Activated T-cell treated with anti-CD3 and anti-CD28 coated beads, Interleukin-2, amount 50 U/mL, for 72 hours (primary cell): Measurements from ENCODE around the gene ATP9A. TPM values are rescaled to one million over a fixed set of nuclear protein-coding genes. Genes with fewer than 3 reads are reported as not detected.
"Not testable (repeated sequence)": the region's sequence is repeated elsewhere in the genome, so short reads cannot be mapped to it uniquely, and the experiment has no call there.

Experiments
- ATAC-seq, 2 donors: fragments of 150-1000 bp; cut with Tn5 transposase; replicated peaks in 1 of 2; 2 replicates each; pipeline ENCODE4 v1.10.0; 2021; ENCODE audit warnings: moderate library complexity in 2 of 2, mild to moderate bottlenecking in 1 of 2
- DNase-seq, 2 donors: peaks; one replicate each; pipeline ENCODE4 v3.0.0; 2021 to 2022; ENCODE audit warnings: mixed read lengths in 1 of 2
- H3K27ac Mint-ChIP-seq: one replicate; pipeline ENCODE4 v1.8.0; 2022; ENCODE audit warnings: mild to moderate bottlenecking, moderate library complexity, mixed read lengths
- H3K27me3 Mint-ChIP-seq: one replicate; pipeline ENCODE4 v1.8.0; 2022; ENCODE audit warnings: low read depth, mixed read lengths
- H3K36me3 Mint-ChIP-seq, 2 donors: one replicate each; pipeline ENCODE4 v1.8.0; 2022; ENCODE audit warnings: mixed read lengths in 2 of 2, mild to moderate bottlenecking in 1 of 2; ENCODE audit not compliant: insufficient read depth in 2 of 2
- H3K4me1 Mint-ChIP-seq: one replicate; pipeline ENCODE4 v1.8.0; 2022; ENCODE audit warnings: low read depth, mixed read lengths
- H3K4me3 Mint-ChIP-seq, 2 donors: one replicate each; pipeline ENCODE4 v1.8.0; 2022; ENCODE audit warnings: mild to moderate bottlenecking in 2 of 2, mixed read lengths in 2 of 2, moderate library complexity in 2 of 2
- H3K9me3 Mint-ChIP-seq, 2 donors: one replicate each; pipeline ENCODE4 v1.8.0; 2022; ENCODE audit warnings: mixed read lengths in 2 of 2
- total RNA-seq, 2 donors: library from RNA; stranded (reverse); gene quantifications; one replicate each; pipeline ENCODE4 v1.2.3, GENCODE V29; 2022

Gene ATP9A
- total RNA-seq, 2 donors from 2014 or later = 1.3 to 3.8 TPM

GRCh38 chr20:51678026-51678697, 90.0 kb downstream of the ATP9A start:
- no peaks in the 10 kb centered on the region for H3K36me3 Mint-ChIP-seq

GRCh38 chr20:51668947-51669346, 99.2 kb downstream of the ATP9A start:
- Mint-ChIP-seq H3K27ac (no peak overlapping the region), H3K36me3 (peaks cover 0 to 2% of the 10 kb centered on the region in 2 donors), H3K9me3 (no peaks in the 10 kb centered on the region), H3K27me3 (peaks cover 30% of the 10 kb centered on the region), H3K4me1 (peaks cover 7% of the 10 kb centered on the region), H3K4me3 (no peak overlapping the region)
- no peak for DNase-seq
- ATAC-seq = no peak

More at GRCh38 chr20:51678026-51678697, 90.0 kb downstream of the ATP9A start:
- no peaks in the 10 kb centered on the region for H3K4me1 Mint-ChIP-seq
- no peak overlapping the region for H3K4me3 Mint-ChIP-seq
- H3K9me3 Mint-ChIP-seq = no peaks in the 10 kb centered on the region
- H3K27me3 Mint-ChIP-seq = peaks cover 14% of the 10 kb centered on the region
- DNase-seq = no peak
- no peak for ATAC-seq
- H3K27ac Mint-ChIP-seq = no peak overlapping the region

DNA sequence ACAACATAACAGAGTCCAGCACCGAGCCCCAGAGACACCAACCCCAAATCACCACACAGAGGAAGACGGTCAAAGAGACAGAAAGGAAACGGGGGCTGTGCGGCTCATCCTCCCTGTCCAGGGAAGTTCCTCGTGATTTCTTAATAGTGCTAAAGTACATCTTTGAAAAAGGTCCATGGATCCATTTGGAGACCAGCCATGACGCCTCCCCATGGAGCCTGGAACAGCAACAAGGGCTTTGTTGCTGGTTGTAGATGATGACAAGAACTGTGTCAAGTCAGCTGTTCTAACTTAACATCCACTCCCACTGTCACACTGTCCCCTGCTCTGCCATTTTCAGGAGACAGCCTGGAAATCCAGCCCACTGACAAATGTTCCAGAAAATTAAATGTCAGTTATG, 99.7 kb downstream of the ATP9A start:
- Mint-ChIP-seq H3K4me1 (peaks cover 7% of the 10 kb centered on the region), H3K27me3 (peaks cover 30% of the 10 kb centered on the region), H3K36me3 (peaks cover 0 to 2% of the 10 kb centered on the region in 2 donors), H3K4me3 (no peak overlapping the region), H3K9me3 (no peaks in the 10 kb centered on the region), H3K27ac (no peak overlapping the region)
- DNase-seq (no peak), ATAC-seq (no peak)

DNA sequence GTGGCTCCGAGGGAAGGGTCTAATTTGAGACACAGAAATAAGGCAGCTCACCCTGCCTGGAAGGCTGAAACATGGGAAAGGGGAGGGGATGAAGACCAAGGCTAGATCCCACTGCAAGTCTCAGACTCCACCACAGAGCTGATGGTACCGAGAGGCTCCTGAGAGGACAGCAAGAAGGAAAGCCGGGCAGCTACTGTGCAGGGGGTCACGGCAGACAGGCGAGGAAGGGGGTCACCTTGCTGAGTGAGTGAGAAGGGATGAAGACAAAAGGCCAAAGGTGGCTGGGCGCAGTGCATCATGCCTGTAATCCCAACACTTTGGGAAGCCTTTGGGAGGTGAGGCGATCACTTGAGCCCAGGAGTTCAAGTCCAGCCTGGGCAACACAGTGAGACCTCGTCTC, 100.7 kb downstream of the ATP9A start:
- H3K36me3 Mint-ChIP-seq = peaks cover 0 to 2% of the 10 kb centered on the region in 2 donors
- no peak for ATAC-seq
- H3K4me1 Mint-ChIP-seq = peaks cover 7% of the 10 kb centered on the region
- no peak for DNase-seq
- H3K9me3 Mint-ChIP-seq = no peaks in the 10 kb centered on the region
- H3K27me3 Mint-ChIP-seq = peaks cover 30% of the 10 kb centered on the region
- no peak overlapping the region for H3K4me3 Mint-ChIP-seq
- H3K27ac Mint-ChIP-seq = no peak overlapping the region

DNA sequence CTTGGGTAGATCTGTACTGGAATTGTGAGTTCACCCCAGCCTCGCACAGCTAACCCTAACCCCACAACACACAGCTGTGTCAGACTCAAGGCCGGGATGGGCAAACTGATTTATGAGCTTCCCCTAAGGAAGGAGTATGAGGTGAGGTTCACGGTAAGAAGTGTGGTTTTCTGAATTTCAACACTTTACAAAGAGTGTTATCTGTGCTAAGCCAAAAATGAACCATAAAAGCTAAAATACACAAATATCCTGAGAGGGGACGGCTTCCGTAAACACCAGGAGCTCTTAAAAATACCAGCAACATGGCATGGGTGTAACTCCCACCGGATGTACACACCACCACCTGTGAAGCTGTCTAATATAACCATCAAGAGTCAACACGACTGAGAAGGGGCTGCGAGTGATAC, 101.2 kb downstream of the ATP9A start:
- no peaks in the 10 kb centered on the region for H3K9me3 Mint-ChIP-seq
- peaks cover 35% of the 10 kb centered on the region for H3K27me3 Mint-ChIP-seq
- H3K36me3 Mint-ChIP-seq = peaks cover 0 to 2% of the 10 kb centered on the region in 2 donors
- ATAC-seq = no peak
- DNase-seq = no peak
- H3K4me3 Mint-ChIP-seq = no peak overlapping the region
- H3K4me1 Mint-ChIP-seq = peaks cover 11% of the 10 kb centered on the region
- H3K27ac Mint-ChIP-seq = no peak overlapping the region

GRCh38 chr20:51666126-51666525, 102.1 kb downstream of the ATP9A start:
- H3K27ac Mint-ChIP-seq = no peak overlapping the region
- H3K27me3 Mint-ChIP-seq = peaks cover 32% of the 10 kb centered on the region
- peaks cover 0 to 2% of the 10 kb centered on the region in 2 donors for H3K36me3 Mint-ChIP-seq
- DNase-seq (no peak), ATAC-seq (no peak)
- peaks cover 20% of the 10 kb centered on the region for H3K4me1 Mint-ChIP-seq
- no peaks in the 10 kb centered on the region for H3K9me3 Mint-ChIP-seq
- H3K4me3 Mint-ChIP-seq = no peak overlapping the region

DNA sequence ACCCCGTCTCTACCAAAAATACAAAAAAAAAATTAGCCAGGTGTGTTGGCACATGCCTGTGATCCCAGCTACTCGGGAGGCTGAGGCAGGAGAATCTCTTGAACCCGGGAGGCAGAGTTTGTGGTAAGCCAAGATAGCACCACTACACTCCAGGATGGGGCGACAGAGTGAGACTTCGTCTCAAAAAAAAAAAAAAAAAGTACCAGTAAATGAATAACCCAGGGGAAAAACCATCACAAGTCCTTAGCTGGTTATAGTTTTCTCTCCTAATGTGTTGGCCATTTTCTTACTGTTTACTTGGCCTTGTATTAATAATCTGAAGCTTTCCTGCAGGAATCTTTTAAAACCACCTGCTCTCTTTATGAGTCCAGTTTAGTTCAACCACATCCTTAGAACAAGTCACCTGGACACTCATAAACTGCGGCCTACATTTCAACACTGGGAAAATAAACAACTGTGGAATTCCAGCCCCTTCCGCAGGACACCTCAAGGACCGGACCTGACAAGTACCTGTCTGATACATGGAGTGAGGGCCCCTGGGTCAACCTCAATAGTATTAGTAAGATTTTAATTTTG, 102.6 kb downstream of the ATP9A start:
- ATAC-seq = no peak
- no peak overlapping the region for H3K27ac Mint-ChIP-seq
- no peak for DNase-seq
- H3K4me1 Mint-ChIP-seq = peaks cover 24% of the 10 kb centered on the region
- H3K4me3 Mint-ChIP-seq = no peak overlapping the region
- peaks cover 27% of the 10 kb centered on the region for H3K27me3 Mint-ChIP-seq
- H3K36me3 Mint-ChIP-seq = peaks cover 0 to 2% of the 10 kb centered on the region in 2 donors
- H3K9me3 Mint-ChIP-seq = no peaks in the 10 kb centered on the region

DNA sequence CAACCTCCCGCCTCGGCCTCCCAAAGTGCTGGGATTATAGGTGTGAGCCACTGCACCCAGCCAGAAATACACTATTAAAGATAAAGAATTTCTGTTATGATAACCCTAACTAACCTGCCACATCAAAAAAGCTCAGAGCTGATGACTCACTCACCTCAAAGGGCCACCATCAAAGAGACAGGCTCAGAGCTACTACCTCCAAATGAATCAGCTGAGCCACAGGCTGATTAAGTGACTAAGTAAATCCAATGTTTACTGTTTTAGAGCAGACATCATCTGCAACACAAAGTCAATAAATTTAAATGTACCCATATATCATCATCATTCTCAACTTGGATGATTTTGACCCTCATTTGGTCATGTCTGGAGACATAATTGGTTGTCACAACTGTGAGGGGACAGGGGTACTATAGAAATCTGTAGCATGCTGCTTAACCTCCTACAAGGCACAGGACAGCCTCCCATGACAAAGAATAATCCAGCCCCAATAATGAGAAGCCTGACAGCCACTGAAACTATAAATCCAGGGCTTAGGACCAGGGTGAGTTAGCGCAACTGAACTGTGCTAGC, 106.5 kb downstream of the ATP9A start:
- DNase-seq (peak; percentile 53 to 70), ATAC-seq (peak; percentile 96)
- H3K27me3 Mint-ChIP-seq = peaks cover 8% of the 10 kb centered on the region
- peak overlapping the region; percentile 12 for H3K27ac Mint-ChIP-seq
- no peaks in the 10 kb centered on the region for H3K36me3 Mint-ChIP-seq
- H3K4me3 Mint-ChIP-seq = peak overlapping the region in 1 of 2 donors; percentile 43
- H3K9me3 Mint-ChIP-seq = no peaks in the 10 kb centered on the region
- peaks cover 24% of the 10 kb centered on the region for H3K4me1 Mint-ChIP-seq

- DNase-seq = peak; percentile 9 to 23
- H3K27ac Mint-ChIP-seq = peak overlapping the region; percentile 12
- H3K4me1 Mint-ChIP-seq = peaks cover 22% of the 10 kb centered on the region
- no peaks in the 10 kb centered on the region for H3K9me3 Mint-ChIP-seq
- H3K36me3 Mint-ChIP-seq = no peaks in the 10 kb centered on the region
- H3K27me3 Mint-ChIP-seq = peaks cover 5% of the 10 kb centered on the region
- peak; percentile 27 to 41 for ATAC-seq
- peak overlapping the region in 1 of 2 donors; percentile 43 for H3K4me3 Mint-ChIP-seq
Observed at GRCh38 chr20:51660672-51661608, 107.2 kb downstream of the ATP9A start.

- H3K27ac Mint-ChIP-seq = no peak overlapping the region
- H3K27me3 Mint-ChIP-seq = peaks cover 5% of the 10 kb centered on the region
- H3K9me3 Mint-ChIP-seq = no peaks in the 10 kb centered on the region
- H3K4me1 Mint-ChIP-seq = peaks cover 22% of the 10 kb centered on the region
- DNase-seq = no peak
- no peak overlapping the region for H3K4me3 Mint-ChIP-seq
- no peaks in the 10 kb centered on the region for H3K36me3 Mint-ChIP-seq
- no peak for ATAC-seq
Observed at GRCh38 chr20:51659491-51660050, 108.6 kb downstream of the ATP9A start.

GRCh38 chr20:51656726-51657260, 111.4 kb downstream of the ATP9A start:
- DNase-seq (no peak), ATAC-seq (no peak)
- no peaks in the 10 kb centered on the region for H3K27me3 Mint-ChIP-seq
- H3K4me1 Mint-ChIP-seq = peaks cover 17% of the 10 kb centered on the region
- H3K4me3 Mint-ChIP-seq = no peak overlapping the region
- H3K9me3 Mint-ChIP-seq = no peaks in the 10 kb centered on the region
- no peak overlapping the region for H3K27ac Mint-ChIP-seq
- no peaks in the 10 kb centered on the region for H3K36me3 Mint-ChIP-seq

- H3K36me3 Mint-ChIP-seq, H3K27ac Mint-ChIP-seq, H3K9me3 Mint-ChIP-seq, H3K27me3 Mint-ChIP-seq, DNase-seq, H3K4me1 Mint-ChIP-seq, ATAC-seq, H3K4me3 Mint-ChIP-seq: not testable (repeated sequence)
Observed at GRCh38 chr20:51656089-51656488, 112.1 kb downstream of the ATP9A start.
